Activated CD4-positive, alpha-beta T cell treated with anti-CD3 and anti-CD28 coated beads, Interleukin-2, amount 10 ng/mL, durations not matched to agents 24 days and 14 days (primary cell): ENCODE data around the gene BMPR2. TPM values are rescaled to one million over a fixed set of nuclear protein-coding genes. Genes with fewer than 3 reads are reported as not detected.
"Not testable (repeated sequence)": the region's sequence is repeated elsewhere in the genome, so short reads cannot be mapped to it uniquely, and the experiment has no call there.

Source experiments
- DNase-seq: peaks from one replicate; pipeline ENCODE4 v3.0.0; 2022
- H3K27ac Mint-ChIP-seq: one replicate; pipeline ENCODE4 v1.8.0; 2022; ENCODE audit warnings: mild to moderate bottlenecking, mixed read lengths
- H3K27me3 Mint-ChIP-seq: one replicate; pipeline ENCODE4 v1.8.0; 2022; ENCODE audit warnings: mixed read lengths
- H3K36me3 Mint-ChIP-seq: one replicate; pipeline ENCODE4 v1.8.0; 2022; ENCODE audit warnings: low read depth, mild to moderate bottlenecking, mixed read lengths
- H3K4me1 Mint-ChIP-seq: one replicate; pipeline ENCODE4 v1.8.0; 2021; ENCODE audit warnings: mixed read lengths
- H3K4me3 Mint-ChIP-seq: one replicate; pipeline ENCODE4 v1.8.0; 2022; ENCODE audit warnings: mild to moderate bottlenecking, moderate library complexity, mixed read lengths
- H3K9me3 Mint-ChIP-seq: one replicate; pipeline ENCODE4 v1.8.0; 2021; ENCODE audit warnings: mixed read lengths
- intact Hi-C: fragments of 100-400 bp; cut with micrococcal nuclease; formaldehyde crosslinking; loops from one replicate; pipeline ENCODE4 v1.15.1; 2023
- total RNA-seq: library from RNA; stranded (reverse); gene quantifications from 2 replicates; pipeline ENCODE4 v1.2.3, GENCODE V29; 2022

BMPR2 gene
- total RNA-seq, 1 donor from 2014 or later = 6.3 TPM

- H3K27me3 Mint-ChIP-seq, H3K4me1 Mint-ChIP-seq, H3K9me3 Mint-ChIP-seq, H3K36me3 Mint-ChIP-seq, DNase-seq, H3K4me3 Mint-ChIP-seq, H3K27ac Mint-ChIP-seq, intact Hi-C loops: not testable (repeated sequence)
These were observed 120.8 kb downstream of the BMPR2 start for GRCh38 chr2:202496835-202497472.

DNA sequence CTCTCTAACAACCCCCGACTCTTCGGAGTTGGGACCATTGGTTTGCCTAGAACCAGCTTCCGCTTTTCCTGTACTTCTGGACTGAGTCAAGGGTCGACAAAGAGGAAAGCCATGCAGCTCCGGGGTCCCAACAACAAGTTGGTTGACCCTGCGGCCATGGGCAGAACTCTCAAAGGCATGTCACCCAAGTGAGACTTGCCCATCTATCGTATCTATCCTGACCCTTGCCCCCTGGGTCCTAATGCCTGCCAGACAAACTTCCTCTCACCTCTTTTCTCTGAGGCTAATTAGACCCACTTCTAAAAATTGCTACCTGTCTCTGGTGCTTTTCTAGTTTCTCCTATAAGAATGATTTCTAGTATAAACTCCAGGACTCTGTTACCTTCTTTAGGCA lies 121.3 kb downstream of the BMPR2 start:
- DNase-seq, H3K27me3 Mint-ChIP-seq, H3K4me3 Mint-ChIP-seq, H3K9me3 Mint-ChIP-seq, H3K36me3 Mint-ChIP-seq, H3K4me1 Mint-ChIP-seq, H3K27ac Mint-ChIP-seq, intact Hi-C loops: not testable (repeated sequence)

GRCh38 chr2:202499841-202500240 lies 123.7 kb downstream of the BMPR2 start:
- intact Hi-C loops, DNase-seq, H3K36me3 Mint-ChIP-seq, H3K4me3 Mint-ChIP-seq, H3K27ac Mint-ChIP-seq, H3K4me1 Mint-ChIP-seq, H3K9me3 Mint-ChIP-seq, H3K27me3 Mint-ChIP-seq: not testable (repeated sequence)

- intact Hi-C loops, H3K36me3 Mint-ChIP-seq, H3K9me3 Mint-ChIP-seq, H3K4me3 Mint-ChIP-seq, DNase-seq, H3K4me1 Mint-ChIP-seq, H3K27ac Mint-ChIP-seq, H3K27me3 Mint-ChIP-seq: not testable (repeated sequence)
These were observed 127.1 kb downstream of the BMPR2 start for GRCh38 chr2:202503276-202503675.

DNA sequence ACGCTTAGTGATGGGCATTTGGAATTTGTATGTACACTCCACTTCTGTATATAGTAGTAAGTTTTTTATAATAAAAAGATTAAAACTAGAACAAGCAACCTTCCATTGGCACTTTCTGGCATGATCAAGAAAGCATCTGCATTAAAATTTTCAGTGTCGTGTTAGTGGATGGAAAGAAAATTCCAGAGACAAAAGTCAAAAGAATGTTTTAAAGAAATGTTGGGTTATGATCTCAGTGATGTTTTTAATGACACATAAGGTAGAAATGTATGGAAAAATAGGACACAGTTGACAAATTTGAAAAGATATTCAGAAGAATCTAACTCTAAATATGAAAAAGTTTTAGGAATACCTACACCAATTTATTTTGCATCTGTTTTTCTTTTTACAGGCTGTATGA lies 132.6 kb downstream of the BMPR2 start:
- Mint-ChIP-seq H3K27ac (no peak overlapping the region), H3K9me3 (no peaks in the 10 kb centered on the region), H3K4me3 (no peak overlapping the region), H3K27me3 (no peaks in the 10 kb centered on the region), H3K36me3 (no peaks in the 10 kb centered on the region), H3K4me1 (no peaks in the 10 kb centered on the region)
- DNase-seq = no peak
- intact Hi-C loops = no loop called here

DNA sequence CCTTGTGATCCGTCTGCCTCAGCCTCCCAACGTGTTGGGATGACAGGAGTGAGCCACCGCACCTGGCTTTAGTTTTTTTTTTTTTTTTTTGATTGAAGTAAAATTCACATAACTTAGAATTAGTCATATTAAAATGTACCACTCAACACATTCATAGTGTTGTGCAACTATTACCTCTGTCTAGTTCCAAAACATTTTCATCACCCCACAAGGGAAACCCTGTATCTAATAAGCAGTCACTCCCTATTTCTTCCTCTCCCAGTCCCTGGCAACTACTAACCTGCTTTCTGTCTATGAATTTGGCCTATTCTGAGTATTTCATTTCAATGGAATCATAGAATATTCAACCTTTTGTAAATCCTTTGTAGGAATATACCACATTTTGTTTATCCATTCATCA lies 134.8 kb downstream of the BMPR2 start:
- Mint-ChIP-seq H3K4me1 (no peaks in the 10 kb centered on the region), H3K4me3 (no peak overlapping the region)
- intact Hi-C loops = no loop called here

GRCh38 chr2:202512176-202512575 lies 136.0 kb downstream of the BMPR2 start:
- H3K4me3 Mint-ChIP-seq = no peak overlapping the region
- no peak overlapping the region for H3K27ac Mint-ChIP-seq
- no peaks in the 10 kb centered on the region for H3K27me3 Mint-ChIP-seq
- no peaks in the 10 kb centered on the region for H3K9me3 Mint-ChIP-seq
- intact Hi-C loops = no loop called here
- H3K36me3 Mint-ChIP-seq = peaks cover 1% of the 10 kb centered on the region
- DNase-seq = no peak
- no peaks in the 10 kb centered on the region for H3K4me1 Mint-ChIP-seq

More for the DNA sequence above, 134.8 kb downstream of the BMPR2 start:
- Mint-ChIP-seq H3K27me3 (no peaks in the 10 kb centered on the region), H3K36me3 (peaks cover 1% of the 10 kb centered on the region), H3K9me3 (no peaks in the 10 kb centered on the region), H3K27ac (no peak overlapping the region)
- no peak for DNase-seq

- Mint-ChIP-seq H3K27ac (no peak overlapping the region), H3K9me3 (no peaks in the 10 kb centered on the region), H3K36me3 (peaks cover 1% of the 10 kb centered on the region), H3K4me1 (no peaks in the 10 kb centered on the region), H3K4me3 (no peak overlapping the region), H3K27me3 (no peaks in the 10 kb centered on the region)
- DNase-seq = no peak
- intact Hi-C loops = no loop called here
These were observed 138.6 kb downstream of the BMPR2 start for GRCh38 chr2:202514732-202515131.

- DNase-seq = no peak
- Mint-ChIP-seq H3K9me3 (no peaks in the 10 kb centered on the region), H3K27ac (no peak overlapping the region), H3K4me1 (no peaks in the 10 kb centered on the region), H3K27me3 (no peaks in the 10 kb centered on the region), H3K4me3 (no peak overlapping the region), H3K36me3 (peaks cover 8% of the 10 kb centered on the region)
- intact Hi-C loops = no loop called here
These were observed 143.3 kb downstream of the BMPR2 start for GRCh38 chr2:202519453-202519852.

DNA sequence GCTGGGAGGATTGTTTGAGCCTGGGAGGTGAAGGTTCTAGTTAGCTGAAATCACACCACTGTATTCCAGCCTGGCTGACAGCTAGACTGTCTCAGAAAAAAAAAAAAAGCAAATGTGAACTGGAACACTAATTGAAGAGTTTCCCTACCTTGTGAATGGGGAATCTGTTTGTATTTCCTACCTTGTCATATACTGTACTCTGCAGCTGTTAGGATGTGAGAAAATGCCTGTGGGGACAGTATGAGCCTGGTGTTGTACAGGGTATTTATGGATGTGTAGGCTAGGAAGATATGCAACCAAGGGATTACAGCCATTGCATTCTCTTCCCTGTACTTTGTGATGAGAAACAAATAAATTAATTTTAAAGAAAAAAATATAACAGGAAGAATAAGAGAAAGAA lies 145.3 kb downstream of the BMPR2 start:
- no peak overlapping the region for H3K4me3 Mint-ChIP-seq
- H3K9me3 Mint-ChIP-seq = no peaks in the 10 kb centered on the region
- H3K27me3 Mint-ChIP-seq = no peaks in the 10 kb centered on the region
- DNase-seq = no peak
- peaks cover 6% of the 10 kb centered on the region for H3K36me3 Mint-ChIP-seq
- no peak overlapping the region for H3K27ac Mint-ChIP-seq
- intact Hi-C loops = no loop called here
- no peaks in the 10 kb centered on the region for H3K4me1 Mint-ChIP-seq

DNA sequence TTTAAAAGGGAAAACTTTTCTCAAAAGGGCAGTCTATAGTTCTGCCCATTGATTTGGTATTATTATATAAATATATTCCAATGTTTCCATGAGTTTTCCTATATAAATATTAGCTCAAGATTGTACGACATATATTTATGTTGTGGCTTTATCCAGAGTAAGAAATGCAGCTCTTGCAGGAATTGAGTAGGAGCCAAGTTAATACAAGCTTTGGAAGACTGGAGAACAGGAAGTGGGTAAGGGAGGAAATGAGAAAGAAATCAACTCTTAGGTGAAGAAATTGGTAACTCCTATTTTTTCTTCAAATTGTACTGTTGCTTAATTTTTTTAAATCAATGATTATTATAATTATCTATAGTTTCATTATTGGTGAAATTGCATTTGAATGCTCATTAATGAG lies 153.3 kb downstream of the BMPR2 start:
- peaks cover 5% of the 10 kb centered on the region for H3K36me3 Mint-ChIP-seq

DNA sequence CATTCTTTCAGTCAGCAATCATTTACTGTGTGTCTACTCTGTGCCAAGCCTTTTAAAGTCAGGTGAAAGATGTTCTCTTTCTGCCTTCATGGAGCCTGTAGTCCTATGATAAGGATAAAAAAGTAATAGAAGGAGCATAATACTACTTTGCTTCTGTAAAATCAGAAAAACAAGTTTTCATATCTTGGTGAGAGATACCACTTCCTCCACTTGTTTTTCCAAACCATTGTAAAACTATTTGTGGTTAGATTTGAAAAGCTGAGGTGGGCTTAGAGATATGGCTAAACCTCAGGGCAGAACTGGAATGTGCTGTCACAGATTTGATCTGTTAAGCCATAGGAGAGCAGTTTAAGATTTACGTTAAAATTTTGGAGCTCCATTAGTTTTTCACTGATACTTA lies 153.9 kb downstream of the BMPR2 start:
- Mint-ChIP-seq H3K36me3 (peaks cover 5% of the 10 kb centered on the region), H3K9me3 (no peaks in the 10 kb centered on the region), H3K27me3 (no peaks in the 10 kb centered on the region), H3K4me1 (peaks cover 7% of the 10 kb centered on the region), H3K4me3 (no peak overlapping the region), H3K27ac (no peak overlapping the region)
- DNase-seq = peak; percentile 34
- intact Hi-C loops = no loop called here

More for the DNA sequence above, 153.3 kb downstream of the BMPR2 start:
- H3K27ac Mint-ChIP-seq = no peak overlapping the region
- DNase-seq = no peak
- H3K4me1 Mint-ChIP-seq = peaks cover 7% of the 10 kb centered on the region
- intact Hi-C loops = no loop called here
- no peak overlapping the region for H3K4me3 Mint-ChIP-seq
- no peaks in the 10 kb centered on the region for H3K27me3 Mint-ChIP-seq
- no peaks in the 10 kb centered on the region for H3K9me3 Mint-ChIP-seq

GRCh38 chr2:202535290-202535689 lies 159.2 kb downstream of the BMPR2 start:
- H3K9me3 Mint-ChIP-seq, intact Hi-C loops, H3K27ac Mint-ChIP-seq, H3K36me3 Mint-ChIP-seq, H3K27me3 Mint-ChIP-seq, H3K4me1 Mint-ChIP-seq, DNase-seq, H3K4me3 Mint-ChIP-seq: not testable (repeated sequence)

- H3K4me3 Mint-ChIP-seq = no peak overlapping the region
- H3K4me1 Mint-ChIP-seq = no peaks in the 10 kb centered on the region
- no peaks in the 10 kb centered on the region for H3K36me3 Mint-ChIP-seq
- intact Hi-C loops = no loop called here
- no peaks in the 10 kb centered on the region for H3K9me3 Mint-ChIP-seq
- DNase-seq = no peak
- H3K27me3 Mint-ChIP-seq = no peaks in the 10 kb centered on the region
- H3K27ac Mint-ChIP-seq = no peak overlapping the region
These were observed 165.0 kb downstream of the BMPR2 start for GRCh38 chr2:202541137-202541536.

DNA sequence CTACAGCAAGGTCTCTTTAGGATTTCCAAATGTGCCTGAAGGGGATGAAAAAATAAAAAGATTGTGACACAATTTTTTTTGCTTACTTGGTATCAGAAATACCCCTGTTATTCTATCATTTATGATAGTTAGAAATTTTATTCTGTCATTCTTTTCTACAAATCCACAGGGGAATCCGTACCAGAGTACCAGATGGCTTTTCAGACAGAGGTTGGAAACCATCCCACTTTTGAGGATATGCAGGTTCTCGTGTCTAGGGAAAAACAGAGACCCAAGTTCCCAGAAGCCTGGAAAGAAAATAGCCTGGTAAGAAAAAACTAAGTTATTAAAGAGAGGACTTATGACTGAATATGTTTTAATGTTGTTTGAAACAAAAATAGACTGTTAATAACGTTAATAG lies 166.0 kb downstream of the BMPR2 start:
- no peaks in the 10 kb centered on the region for H3K4me1 Mint-ChIP-seq
- no peak overlapping the region for H3K27ac Mint-ChIP-seq
- no peaks in the 10 kb centered on the region for H3K27me3 Mint-ChIP-seq
- H3K36me3 Mint-ChIP-seq = no peaks in the 10 kb centered on the region
- H3K9me3 Mint-ChIP-seq = no peaks in the 10 kb centered on the region
- intact Hi-C loops = no loop called here
- no peak for DNase-seq
- H3K4me3 Mint-ChIP-seq = no peak overlapping the region
